GM12864 (cell line): ENCODE results near the gene EGLN1.

Experiments
- DNase-seq: peaks from one replicate; pipeline ENCODE4 v3.0.0-alpha.2; 2011; ENCODE audit warnings: low read depth
- H3K4me3 ChIP-seq: 2 replicates; pipeline ENCODE4 v1.5.1; 2011; ENCODE audit warnings: mild to moderate bottlenecking, low read depth, low read length, control low read depth
- CTCF ChIP-seq: IDR thresholded peaks from 2 replicates; pipeline ENCODE4 v1.5.1; 2011; ENCODE audit warnings: low read depth, mild to moderate bottlenecking, moderate library complexity, low read length, control low read depth, inconsistent platforms; ENCODE audit errors: missing control alignments

The EGLN1 gene

GRCh38 chr1:231428377-231428776 lies 6.3 kb upstream of the EGLN1 start:
- TF ChIP-seq CTCF = no peak
- no peak overlapping the region for H3K4me3 ChIP-seq
- no peak for DNase-seq

GRCh38 chr1:231424950-231425805 lies 3.1 kb upstream of the EGLN1 start:
- no peak for TF ChIP-seq CTCF
- no peak overlapping the region for H3K4me3 ChIP-seq
- DNase-seq = no peak

GRCh38 chr1:231423648-231424047 lies 1.6 kb upstream of the EGLN1 start:
- no peak for TF ChIP-seq CTCF
- no peak overlapping the region for H3K4me3 ChIP-seq
- no peak for DNase-seq

- TF ChIP-seq CTCF = no peak
- DNase-seq = no peak
- peak overlapping the region; percentile 74 for H3K4me3 ChIP-seq
These were observed 767 bp upstream of the EGLN1 start for GRCh38 chr1:231422798-231423309.

GRCh38 chr1:231421546-231421970 lies 529 bp downstream of the EGLN1 start:
- H3K4me3 ChIP-seq = peak overlapping the region; percentile 100
- no peak for TF ChIP-seq CTCF
- DNase-seq = no peak

- no peak for TF ChIP-seq CTCF
- DNase-seq = no peak
- peak overlapping the region; percentile 100 for H3K4me3 ChIP-seq
These were observed 1.0 kb downstream of the EGLN1 start for GRCh38 chr1:231420959-231421545.
